Dermis blood vessel endothelial cell (primary cell): ENCODE results near the gene KRT36. TPM values are rescaled to one million over a fixed set of nuclear protein-coding genes. Genes with fewer than 3 reads are reported as not detected.
A peak's percentile ranks its signal among the peaks of the same experiment; 100 is the strongest.

Experiments used
- DNase-seq: peaks from one replicate; pipeline ENCODE4 v3.0.0; 2010
- total RNA-seq: library from RNA; depleted of rRNA; stranded (reverse); fragments of >200 nt; gene quantifications from 2 replicates; pipeline ENCODE4 v1.2.3, GENCODE V29; 2014

KRT36 gene
- total RNA-seq, 1 donor from 2014 or later, result 0.17 TPM

GRCh38 chr17:41521574-41522261 is 32.0 kb upstream of the KRT36 start:
- DNase-seq, result peak; percentile 86

- peak; percentile 18 for DNase-seq
These were observed 31.3 kb upstream of the KRT36 start for GRCh38 chr17:41520821-41521521.

GRCh38 chr17:41519501-41520224 is 30.0 kb upstream of the KRT36 start:
- no peak for DNase-seq

- DNase-seq, result no peak
These were observed 29.2 kb upstream of the KRT36 start, which contains the start of gene KRT15 for GRCh38 chr17:41518789-41519449. Gene KRT15, minus strand, starts transcription at chr17:41518890. Its CDS starts 63 bp downstream, at chr17:41518827.

GRCh38 chr17:41518031-41518430 is 28.3 kb upstream of the KRT36 start:
- DNase-seq, result no peak

- no peak for DNase-seq
These were observed 27.1 kb upstream of the KRT36 start for GRCh38 chr17:41516830-41517283.

GRCh38 chr17:41516147-41516829 is 26.6 kb upstream of the KRT36 start:
- DNase-seq, result no peak

GRCh38 chr17:41513168-41513547 is 23.4 kb upstream of the KRT36 start:
- DNase-seq, result no peak

GRCh38 chr17:41512546-41513167 is 22.9 kb upstream of the KRT36 start:
- DNase-seq, result no peak

GRCh38 chr17:41511716-41512115 is 22.0 kb upstream of the KRT36 start:
- DNase-seq, result no peak

- no peak for DNase-seq
These were observed 21.4 kb upstream of the KRT36 start for GRCh38 chr17:41511116-41511515.

GRCh38 chr17:41510251-41511065 is 20.7 kb upstream of the KRT36 start:
- DNase-seq, result no peak

- no peak for DNase-seq
These were observed 17.7 kb upstream of the KRT36 start for GRCh38 chr17:41507315-41507880.

GRCh38 chr17:41505809-41506767 is 16.4 kb upstream of the KRT36 start:
- no peak for DNase-seq

- no peak for DNase-seq
These were observed 15.5 kb upstream of the KRT36 start, which contains the start of gene KRT13 for GRCh38 chr17:41505007-41505808. Gene KRT13, minus strand, starts transcription at chr17:41505612. Its CDS starts 62 bp downstream, at chr17:41505550.

GRCh38 chr17:41504246-41504977 is 14.7 kb upstream of the KRT36 start:
- no peak for DNase-seq

GRCh38 chr17:41503202-41503601 is 13.5 kb upstream of the KRT36 start:
- no peak for DNase-seq
